Panc1 (cell line): ENCODE measurements around the gene CAMK1D. TPM values are rescaled to one million over a fixed set of nuclear protein-coding genes. Genes with fewer than 3 reads are reported as not detected.

Experiments
- ATAC-seq: fragments of 200-7000 bp; cut with Tn5 transposase; 2 replicates; pipeline ENCODE4 v1.9.1; 2020; ENCODE audit warnings: mild to moderate bottlenecking, moderate library complexity
- BruUV-seq: library from RNA; stranded (reverse); fragments of 400-500 nt; replicated peaks from 2 replicates; lab custom pipeline; 2021; lab: Mats Ljungman, UMichigan
- CTCF ChIA-PET: fragments of 300-600 bp; sonication (Branson Sonifier 250); formaldehyde crosslinking; loops from one replicate; lab custom pipeline; 2022; ENCODE audit warnings: antibody characterized with exemption; lab: Charles Lee
- POLR2A ChIA-PET: fragments of 300-600 bp; sonication (Branson Sonifier 250); formaldehyde crosslinking; loops from one replicate; lab custom pipeline; 2022; ENCODE audit warnings: antibody characterized with exemption; lab: Charles Lee
- DNase-seq: peaks from one replicate; pipeline ENCODE4 v3.0.0-alpha.2; 2010; ENCODE audit warnings: low read depth, low spot score
- H3K27ac ChIP-seq: 2 replicates; pipeline ENCODE4 v1.5.1; 2011; ENCODE audit warnings: mild to moderate bottlenecking, low read length, inconsistent platforms
- H3K27me3 ChIP-seq: fragments of 200-500 bp; sonication (Bioruptor generic); 2 replicates; pipeline ENCODE4 v1.6.0; 2014; ENCODE audit warnings: low read length, inconsistent platforms; ENCODE audit not compliant: control insufficient read depth, insufficient read depth
- H3K36me3 ChIP-seq: fragments of 200-500 bp; sonication (Bioruptor generic); 2 replicates; pipeline ENCODE4 v1.5.1; 2014; ENCODE audit warnings: inconsistent platforms, mild to moderate bottlenecking, low read length, moderate library complexity; ENCODE audit not compliant: control insufficient read depth, insufficient read depth
- H3K4me1 ChIP-seq: 2 replicates; pipeline ENCODE4 v1.5.1; 2011; ENCODE audit warnings: inconsistent platforms, mild to moderate bottlenecking, low read length, moderate library complexity; ENCODE audit not compliant: control insufficient read depth, insufficient read depth
- H3K4me3 ChIP-seq, 2 experiments: 2 replicates each; pipeline ENCODE4 v1.5.1; 2011 to 2012; ENCODE audit warnings: low read depth in 2 of 2, low read length in 2 of 2, mild to moderate bottlenecking in 2 of 2, inconsistent platforms in 1 of 2, moderate library complexity in 1 of 2
- H3K9me3 ChIP-seq: fragments of 200-500 bp; sonication (Bioruptor generic); 2 replicates; pipeline ENCODE4 v1.5.1; 2014; ENCODE audit warnings: low read depth, mild to moderate bottlenecking, inconsistent platforms, low read length, moderate library complexity; ENCODE audit not compliant: control insufficient read depth, insufficient read depth
- POLR2AphosphoS5 ChIP-seq: IDR thresholded peaks from 2 replicates; pipeline ENCODE4 v1.6.1; 2012; ENCODE audit warnings: mild to moderate bottlenecking, low read depth, low read length, moderate library complexity
- SIN3A ChIP-seq: IDR thresholded peaks from 2 replicates; pipeline ENCODE4 v1.6.1; 2012; ENCODE audit warnings: low read depth, mild to moderate bottlenecking, low read length, moderate library complexity, borderline replicate concordance; ENCODE audit not compliant: insufficient read depth
- TCF7L2 ChIP-seq: IDR thresholded peaks from 2 replicates; pipeline ENCODE4 v1.6.1; 2011; ENCODE audit warnings: mild to moderate bottlenecking, low read depth, low read length, inconsistent platforms
- in situ Hi-C: cut with HindIII; loops from 2 replicates; pipeline ENCODE4 v1.10.0; 2016; ENCODE audit warnings: low sequenced_read_pairs, low pct_unique_long_range_greater_than_20kb
- intact Hi-C: fragments of 100-400 bp; cut with micrococcal nuclease; formaldehyde crosslinking; loops from one replicate; pipeline ENCODE4 v1.10.0; 2022; ENCODE audit not compliant: unreplicated experiment
- microRNA-seq: library from miRNA; unstranded; fragments of <30 nt; microRNA quantifications from one replicate; pipeline ENCODE4 v1.1.0, GENCODE V29; 2020; ENCODE audit not compliant: unreplicated experiment
- total RNA-seq: library from RNA; stranded (reverse); gene quantifications from one replicate; pipeline ENCODE4 v1.2.1, GENCODE V29; 2021; ENCODE audit not compliant: unreplicated experiment
- TF ChIP-seq, protein P1 (sequence below), 2 experiments: IDR thresholded peaks; 2 replicates each; pipeline ENCODE4 v1.6.1; 2011 to 2012; ENCODE audit warnings: low read depth in 2 of 2, control low read depth in 1 of 2, low read length in 1 of 2, mild to moderate bottlenecking in 1 of 2, moderate library complexity in 1 of 2; ENCODE audit not compliant: insufficient read depth in 1 of 2
- TF ChIP-seq, protein P2 (sequence below): fragments of 450-650 bp; IDR thresholded peaks from 2 replicates; pipeline ENCODE4 v1.5.1; 2017; ENCODE audit warnings: mild to moderate bottlenecking

The CAMK1D gene
- total RNA-seq, 1 experiment from 2014 or later = 5.7 TPM

DNA sequence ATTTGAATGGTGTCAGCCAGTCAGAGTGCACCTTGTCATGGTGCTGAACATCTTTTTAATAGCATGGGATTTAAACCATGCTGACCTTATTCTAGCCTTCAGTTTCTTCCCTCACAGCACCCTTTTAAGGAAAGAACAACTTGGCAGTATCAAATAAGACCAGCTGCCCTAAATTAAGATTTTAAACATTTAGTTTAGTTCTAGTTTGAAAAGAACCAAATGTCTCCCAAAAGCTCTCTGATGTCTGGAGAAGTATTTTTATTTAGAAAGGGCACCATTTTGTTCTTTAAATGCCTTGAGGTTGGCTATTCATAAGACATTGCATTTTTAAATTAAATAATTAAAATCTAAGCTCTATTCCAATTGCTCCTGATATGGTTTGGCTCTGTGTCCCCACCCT is 531.1 kb downstream of the CAMK1D start:
- BruUV-seq = no TSS peak
- Histone ChIP-seq H3K27ac (no peak overlapping the region), H3K9me3 (no peaks in the 10 kb centered on the region), H3K4me1 (no peaks in the 10 kb centered on the region), H3K36me3 (no peaks in the 10 kb centered on the region), H3K27me3 (no peaks in the 10 kb centered on the region), H3K4me3 (no peak overlapping the region)
- intact Hi-C loops (no loop called here), in situ Hi-C loops (no loop called here)
- TF ChIP-seq, protein P1, sequence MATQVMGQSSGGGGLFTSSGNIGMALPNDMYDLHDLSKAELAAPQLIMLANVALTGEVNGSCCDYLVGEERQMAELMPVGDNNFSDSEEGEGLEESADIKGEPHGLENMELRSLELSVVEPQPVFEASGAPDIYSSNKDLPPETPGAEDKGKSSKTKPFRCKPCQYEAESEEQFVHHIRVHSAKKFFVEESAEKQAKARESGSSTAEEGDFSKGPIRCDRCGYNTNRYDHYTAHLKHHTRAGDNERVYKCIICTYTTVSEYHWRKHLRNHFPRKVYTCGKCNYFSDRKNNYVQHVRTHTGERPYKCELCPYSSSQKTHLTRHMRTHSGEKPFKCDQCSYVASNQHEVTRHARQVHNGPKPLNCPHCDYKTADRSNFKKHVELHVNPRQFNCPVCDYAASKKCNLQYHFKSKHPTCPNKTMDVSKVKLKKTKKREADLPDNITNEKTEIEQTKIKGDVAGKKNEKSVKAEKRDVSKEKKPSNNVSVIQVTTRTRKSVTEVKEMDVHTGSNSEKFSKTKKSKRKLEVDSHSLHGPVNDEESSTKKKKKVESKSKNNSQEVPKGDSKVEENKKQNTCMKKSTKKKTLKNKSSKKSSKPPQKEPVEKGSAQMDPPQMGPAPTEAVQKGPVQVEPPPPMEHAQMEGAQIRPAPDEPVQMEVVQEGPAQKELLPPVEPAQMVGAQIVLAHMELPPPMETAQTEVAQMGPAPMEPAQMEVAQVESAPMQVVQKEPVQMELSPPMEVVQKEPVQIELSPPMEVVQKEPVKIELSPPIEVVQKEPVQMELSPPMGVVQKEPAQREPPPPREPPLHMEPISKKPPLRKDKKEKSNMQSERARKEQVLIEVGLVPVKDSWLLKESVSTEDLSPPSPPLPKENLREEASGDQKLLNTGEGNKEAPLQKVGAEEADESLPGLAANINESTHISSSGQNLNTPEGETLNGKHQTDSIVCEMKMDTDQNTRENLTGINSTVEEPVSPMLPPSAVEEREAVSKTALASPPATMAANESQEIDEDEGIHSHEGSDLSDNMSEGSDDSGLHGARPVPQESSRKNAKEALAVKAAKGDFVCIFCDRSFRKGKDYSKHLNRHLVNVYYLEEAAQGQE (IDR thresholded peaks at IDR 0.05; ENCODE audit: insufficient read depth in 1 of 2, low read depth in 2 of 2, low read length in 1 of 2) = no peak
- no peak for TF ChIP-seq TCF7L2
- no peak for TF ChIP-seq SIN3A
- TF ChIP-seq POLR2AphosphoS5 = no peak
- TF ChIP-seq, protein P2, sequence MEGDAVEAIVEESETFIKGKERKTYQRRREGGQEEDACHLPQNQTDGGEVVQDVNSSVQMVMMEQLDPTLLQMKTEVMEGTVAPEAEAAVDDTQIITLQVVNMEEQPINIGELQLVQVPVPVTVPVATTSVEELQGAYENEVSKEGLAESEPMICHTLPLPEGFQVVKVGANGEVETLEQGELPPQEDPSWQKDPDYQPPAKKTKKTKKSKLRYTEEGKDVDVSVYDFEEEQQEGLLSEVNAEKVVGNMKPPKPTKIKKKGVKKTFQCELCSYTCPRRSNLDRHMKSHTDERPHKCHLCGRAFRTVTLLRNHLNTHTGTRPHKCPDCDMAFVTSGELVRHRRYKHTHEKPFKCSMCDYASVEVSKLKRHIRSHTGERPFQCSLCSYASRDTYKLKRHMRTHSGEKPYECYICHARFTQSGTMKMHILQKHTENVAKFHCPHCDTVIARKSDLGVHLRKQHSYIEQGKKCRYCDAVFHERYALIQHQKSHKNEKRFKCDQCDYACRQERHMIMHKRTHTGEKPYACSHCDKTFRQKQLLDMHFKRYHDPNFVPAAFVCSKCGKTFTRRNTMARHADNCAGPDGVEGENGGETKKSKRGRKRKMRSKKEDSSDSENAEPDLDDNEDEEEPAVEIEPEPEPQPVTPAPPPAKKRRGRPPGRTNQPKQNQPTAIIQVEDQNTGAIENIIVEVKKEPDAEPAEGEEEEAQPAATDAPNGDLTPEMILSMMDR = no peak
- CTCF ChIA-PET = no interaction called here
- DNase-seq = no peak
- no peak for ATAC-seq
- POLR2A ChIA-PET = no interaction called here

DNA sequence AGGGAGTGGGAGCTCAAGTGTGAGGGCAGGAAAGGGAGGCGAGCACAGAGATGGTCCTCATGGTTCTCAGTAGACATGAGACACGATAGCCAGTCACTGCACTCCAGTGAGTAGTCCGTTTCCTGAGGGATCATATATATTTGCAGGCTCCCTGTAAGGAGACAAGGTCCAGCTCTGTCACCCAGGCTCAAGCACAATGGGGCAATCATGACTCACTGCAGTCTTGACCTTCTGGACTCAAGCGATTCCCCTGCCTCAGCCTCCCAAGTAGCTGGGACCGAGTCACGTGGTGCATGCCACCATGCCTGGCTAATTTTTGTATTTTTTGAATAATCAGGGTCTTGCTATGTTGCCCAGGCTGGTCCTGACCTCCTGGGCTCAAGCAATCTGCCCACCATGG is 535.5 kb downstream of the CAMK1D start:
- Histone ChIP-seq H3K36me3 (no peaks in the 10 kb centered on the region), H3K4me3 (no peak overlapping the region), H3K9me3 (no peaks in the 10 kb centered on the region), H3K27ac (no peak overlapping the region), H3K27me3 (no peaks in the 10 kb centered on the region), H3K4me1 (no peaks in the 10 kb centered on the region)
- ChIA-PET POLR2A (no interaction called here), CTCF (no interaction called here)
- in situ Hi-C loops (no loop called here), intact Hi-C loops (no loop called here)
- TF ChIP-seq, protein P1 (IDR thresholded peaks at IDR 0.05; ENCODE audit: insufficient read depth in 1 of 2, low read depth in 2 of 2, low read length in 1 of 2) = no peak
- TF ChIP-seq POLR2AphosphoS5 (no peak), TCF7L2 (no peak), SIN3A (no peak)
- TF ChIP-seq, protein P2 = no peak
- no TSS peak for BruUV-seq
- DNase-seq (no peak), ATAC-seq (no peak)

Small RNA genes lying within 50 kb of the gene (microRNA-seq; reads per million reads assigned to microRNA genes)
- gene MIR4480 (not detected), gene MIR4481 (not detected), gene MIR548Q (not detected)

Other genes starting within 250 kb of the CAMK1D start
- 8.8 TPM for gene SEC61A2, start 219.9 kb upstream of the CAMK1D start, total RNA-seq
- gene NUDT5, start 153.7 kb upstream of the CAMK1D start, total RNA-seq = 54.0 TPM
- 66.3 TPM for gene CDC123, start 153.4 kb upstream of the CAMK1D start, total RNA-seq